Smooth muscle cell (in vitro differentiated cells): ENCODE results near the gene SHROOM1. TPM values are rescaled to one million over a fixed set of nuclear protein-coding genes. Genes with fewer than 3 reads are reported as not detected.

Experiments used
- DNase-seq: peaks from one replicate; lab custom pipeline; 2025; ENCODE audit not compliant: unreplicated experiment; lab: John Stamatoyannopoulos, UW
- H2AFZ ChIP-seq: fragments of 200-600 bp; sonication (generic); 2 replicates; pipeline ENCODE4 v1.6.0; 2016; ENCODE audit warnings: antibody characterized with exemption, low read depth, mild to moderate bottlenecking
- H3F3A ChIP-seq: fragments of 200-600 bp; sonication (generic); 2 replicates; pipeline ENCODE4 v1.6.0; 2017; ENCODE audit warnings: antibody characterized with exemption, low read depth
- H3K27ac ChIP-seq: fragments of 200-600 bp; sonication (generic); 2 replicates; pipeline ENCODE4 v1.5.1; 2016; ENCODE audit warnings: low read depth, mild to moderate bottlenecking
- H3K27me3 ChIP-seq: fragments of 200-600 bp; sonication (generic); 2 replicates; pipeline ENCODE4 v1.6.1; 2016; ENCODE audit warnings: low read depth, mild to moderate bottlenecking
- H3K36me3 ChIP-seq: fragments of 200-600 bp; sonication (generic); 2 replicates; pipeline ENCODE4 v1.5.1; 2016; ENCODE audit warnings: low read depth
- H3K4me1 ChIP-seq: fragments of 200-600 bp; sonication (generic); 2 replicates; pipeline ENCODE4 v1.5.1; 2016; ENCODE audit warnings: low read depth
- H3K4me2 ChIP-seq: fragments of 200-600 bp; sonication (generic); 2 replicates; pipeline ENCODE4 v1.6.0; 2016; ENCODE audit warnings: mild to moderate bottlenecking
- H3K4me3 ChIP-seq: fragments of 200-600 bp; sonication (generic); 2 replicates; pipeline ENCODE4 v1.5.1; 2016; ENCODE audit warnings: mild to moderate bottlenecking
- H3K79me2 ChIP-seq: fragments of 200-600 bp; sonication (generic); 2 replicates; pipeline ENCODE4 v1.6.0; 2016; ENCODE audit warnings: low read depth, mild to moderate bottlenecking
- H3K9ac ChIP-seq: fragments of 200-600 bp; sonication (generic); 2 replicates; pipeline ENCODE4 v1.6.0; 2016; ENCODE audit warnings: low read depth
- H3K9me3 ChIP-seq: fragments of 200-600 bp; sonication (generic); replicated peaks from 2 replicates; pipeline ENCODE4 v1.5.1; 2016; ENCODE audit warnings: low read depth
- H4K20me1 ChIP-seq: fragments of 200-600 bp; sonication (generic); 2 replicates; pipeline ENCODE4 v1.6.0; 2016; ENCODE audit warnings: low read depth
- CTCF ChIP-seq: fragments of 200-600 bp; sonication (generic); IDR thresholded peaks from 2 replicates; pipeline ENCODE4 v1.5.1; 2017; ENCODE audit warnings: borderline replicate concordance, mild to moderate bottlenecking, antibody characterized with exemption; ENCODE audit not compliant: insufficient read depth, poor library complexity, severe bottlenecking
- WGBS: methylation state at CpG from one replicate; pipeline ENCODE4 v1.1.7; 2016; ENCODE audit warnings: low lambda C conversion rate; 5-methylcytosine and 5-hydroxymethylcytosine counted together
- polyA plus RNA-seq: library from polyadenylated mRNA; unstranded; fragments of >200 nt; fragmentation: Nextera tagmentation; extraction: Ambion mirVana; gene quantifications from 2 replicates; pipeline ENCODE4 v1.2.1, GENCODE V29; 2016
- total RNA-seq: library from RNA; depleted of rRNA; stranded (reverse); fragments of >200 nt; gene quantifications from 2 replicates; pipeline ENCODE4 v1.2.3, GENCODE V29; 2014

Gene SHROOM1
- total and polyA plus RNA-seq, 2 experiments from 2014 or later, result 5.9 to 12.0 TPM

GRCh38 chr5:132829742-132830435, 558 bp downstream of the SHROOM1 start:
- H3K9ac ChIP-seq, result peak overlapping the region; percentile 18
- no peaks in the 10 kb centered on the region for H4K20me1 ChIP-seq
- H3K79me2 ChIP-seq, result no peaks in the 10 kb centered on the region
- peak; percentile 68 for TF ChIP-seq CTCF
- WGBS, result 11% methylated on average over 54 of the region's 75 CpGs
- peak overlapping the region; percentile 90 for H3K4me2 ChIP-seq
- H3K36me3 ChIP-seq, result no peaks in the 10 kb centered on the region
- H3F3A ChIP-seq, result no peaks in the 10 kb centered on the region
- DNase-seq, result no peak
- no peaks in the 10 kb centered on the region for H3K9me3 ChIP-seq
- peaks cover 11% of the 10 kb centered on the region for H3K4me1 ChIP-seq
- H2AFZ ChIP-seq, result peak overlapping the region; percentile 72
- peak overlapping the region; percentile 73 for H3K4me3 ChIP-seq
- peaks cover 2% of the 10 kb centered on the region for H3K27me3 ChIP-seq
- no peak overlapping the region for H3K27ac ChIP-seq

GRCh38 chr5:132828846-132829494, 1.5 kb downstream of the SHROOM1 start:
- no peak overlapping the region for H3K4me2 ChIP-seq
- no peak for TF ChIP-seq CTCF
- no peak overlapping the region for H2AFZ ChIP-seq
- H3K4me1 ChIP-seq, result peaks cover 11% of the 10 kb centered on the region
- no peak overlapping the region for H3K9ac ChIP-seq
- H3K9me3 ChIP-seq, result no peaks in the 10 kb centered on the region
- no peak overlapping the region for H3K4me3 ChIP-seq
- no peak overlapping the region for H3K27ac ChIP-seq
- no peaks in the 10 kb centered on the region for H3K79me2 ChIP-seq
- peaks cover 2% of the 10 kb centered on the region for H3K27me3 ChIP-seq
- 96% methylated on average over 4 of the region's 4 CpGs for WGBS
- H3K36me3 ChIP-seq, result no peaks in the 10 kb centered on the region
- no peaks in the 10 kb centered on the region for H4K20me1 ChIP-seq
- no peaks in the 10 kb centered on the region for H3F3A ChIP-seq
- no peak for DNase-seq

GRCh38 chr5:132827943-132828673, 2.3 kb downstream of the SHROOM1 start:
- Histone ChIP-seq H2AFZ (no peak overlapping the region), H3K9me3 (no peaks in the 10 kb centered on the region), H3K4me2 (no peak overlapping the region), H3K27ac (no peak overlapping the region), H3K36me3 (no peaks in the 10 kb centered on the region), H3F3A (no peaks in the 10 kb centered on the region), H3K9ac (no peak overlapping the region), H3K4me1 (peaks cover 11% of the 10 kb centered on the region), H3K27me3 (peaks cover 2% of the 10 kb centered on the region), H3K4me3 (no peak overlapping the region), H4K20me1 (no peaks in the 10 kb centered on the region), H3K79me2 (no peaks in the 10 kb centered on the region)
- no peak for DNase-seq
- no peak for TF ChIP-seq CTCF
- WGBS, result 95% methylated on average over 4 of the region's 4 CpGs
